Measurements from ENCODE around the gene OR2J3. TPM values are rescaled to one million over a fixed set of nuclear protein-coding genes. Genes with fewer than 3 reads are reported as not detected.
"Not testable (repeated sequence)": the region's sequence is repeated elsewhere in the genome, so short reads cannot be mapped to it uniquely, and the experiment has no call there.

The OR2J3 gene
- total RNA-seq, 1 donor: not detected

- no peak overlapping the region for H3K4me3 ChIP-seq (ENCODE audit: low read depth, low read length)
- no peak for DNase-seq (ENCODE audit: low read depth)
- no peak for TF ChIP-seq CTCF (IDR thresholded peaks at IDR 0.05; ENCODE audit: insufficient read depth, low read depth, low read length)
These were observed 45.2 kb downstream of the OR2J3 start for GRCh38 chr6:29153083-29153482.

- not testable (repeated sequence) for H3K4me3 ChIP-seq (ENCODE audit: low read depth, low read length); DNase-seq (ENCODE audit: low read depth)
These were observed 47.3 kb downstream of the OR2J3 start for GRCh38 chr6:29155182-29155581.

GRCh38 chr6:29159922-29160321 lies 52.1 kb downstream of the OR2J3 start:
- H3K4me3 ChIP-seq (ENCODE audit: low read depth, low read length); DNase-seq (ENCODE audit: low read depth): not testable (repeated sequence)

Other genes starting within 250 kb of the OR2J3 start
- 57.0 and 76.9 TPM in 2 replicates for gene TRIM27, start 184.1 kb upstream of the OR2J3 start, total RNA-seq
- 0.43 and 0.97 TPM in 2 replicates for gene ZNF311, start 102.7 kb upstream of the OR2J3 start, total RNA-seq
- not detected in 2 replicates for gene OR2W1, start 62.9 kb upstream of the OR2J3 start, total RNA-seq
- not detected in 2 replicates for gene OR2B3, start 20.7 kb upstream of the OR2J3 start, total RNA-seq
- not detected in 2 replicates for gene OR2J1, start 8.6 kb upstream of the OR2J3 start, total RNA-seq
- not detected in 2 replicates for gene OR2J2, start 62.8 kb downstream of the OR2J3 start, total RNA-seq
- not detected in 2 replicates for gene OR14J1, start 193.6 kb downstream of the OR2J3 start, total RNA-seq

All from fibroblast of villous mesenchyme (primary cell).